Prostate gland (tissue), 2 donors: Measurements from ENCODE around the gene NGEF. TPM values are rescaled to one million over a fixed set of nuclear protein-coding genes. Genes with fewer than 3 reads are reported as not detected.

Source experiments
- DNase-seq: peaks from one replicate; pipeline ENCODE4 v3.0.0-alpha.2; 2019; ENCODE audit warnings: low spot score
- H3K27ac ChIP-seq, 2 donors: fragments of 200-600 bp; sonication (generic); 2 replicates each; pipeline ENCODE4 v1.5.1; 2017 to 2019
- H3K27me3 ChIP-seq: fragments of 200-600 bp; sonication (generic); replicated peaks from 2 replicates; pipeline ENCODE4 v1.5.1; 2019; ENCODE audit not compliant: insufficient read depth
- H3K36me3 ChIP-seq, 2 donors: fragments of 200-600 bp; sonication (generic); 1 replicate in 1 of 2; 2 replicates in 1 of 2; pipeline versions ENCODE4 v1.5.1 to v1.8.1; 2017 to 2019
- H3K4me1 ChIP-seq: fragments of 200-600 bp; sonication (generic); replicated peaks from 2 replicates; pipeline ENCODE4 v1.5.1; 2019
- H3K4me3 ChIP-seq, 2 donors: fragments of 200-600 bp; sonication (generic); 2 replicates each; pipeline ENCODE4 v1.5.1; 2017 to 2019
- H3K9me3 ChIP-seq: fragments of 200-600 bp; sonication (generic); 2 replicates; pipeline ENCODE4 v1.5.1; 2017
- CTCF ChIP-seq, 4 experiments: fragments of 200-600 bp in 2 of 4; fragments of 450-650 bp in 2 of 4; sonication (generic) in 2 of 4; IDR thresholded peaks; 1 replicate in 3 of 4; 2 replicates in 1 of 4; pipeline ENCODE4 v1.5.1; 2016 to 2019; ENCODE audit warnings: antibody characterized with exemption in 4 of 4, mild to moderate bottlenecking in 2 of 4, moderate library complexity in 2 of 4
- POLR2A ChIP-seq: fragments of 450-650 bp; IDR thresholded peaks from one replicate; pipeline ENCODE4 v1.6.1; 2016; ENCODE audit warnings: antibody characterized with exemption, mild to moderate bottlenecking
- POLR2AphosphoS5 ChIP-seq: sonication (generic); formaldehyde crosslinking; IDR thresholded peaks from one replicate; pipeline ENCODE4 v1.6.1; 2017; ENCODE audit warnings: antibody characterized with exemption
- WGBS: methylation state at CpG from one replicate; pipeline ENCODE4 v1.1.5; 2018; 5-methylcytosine and 5-hydroxymethylcytosine counted together
- intact Hi-C: fragments of 100-400 bp; cut with DNase I; formaldehyde crosslinking; loops from one replicate; pipeline ENCODE4 v1.14.2; 2022
- total RNA-seq, 2 donors: library from RNA; depleted of rRNA; stranded (reverse); fragments of >200 nt; gene quantifications; one replicate each; pipeline ENCODE4 v1.1.0, GENCODE V29; 2016

The NGEF gene
- total RNA-seq, 2 donors from 2014 or later, result 2.0 to 19.0 TPM

GRCh38 chr2:233017947-233018346, 4.9 kb upstream of the NGEF start:
- intact Hi-C loops, result no loop called here
- H3K27ac ChIP-seq, result no peak overlapping the region
- no peaks in the 10 kb centered on the region for H3K36me3 ChIP-seq
- no peaks in the 10 kb centered on the region for H3K9me3 ChIP-seq
- H3K4me1 ChIP-seq, result no peaks in the 10 kb centered on the region
- no peaks in the 10 kb centered on the region for H3K27me3 ChIP-seq
- no peak for DNase-seq
- WGBS, result 96% methylated on average over 1 of the region's 1 CpG
- no peak overlapping the region for H3K4me3 ChIP-seq
- TF ChIP-seq POLR2AphosphoS5, result no peak
- no peak for TF ChIP-seq POLR2A
- no peak for TF ChIP-seq CTCF (IDR thresholded peaks at IDR 0.05)

- 94% methylated on average over 1 of the region's 1 CpG for WGBS
- Histone ChIP-seq H3K36me3 (no peaks in the 10 kb centered on the region), H3K4me3 (no peak overlapping the region), H3K9me3 (no peaks in the 10 kb centered on the region), H3K4me1 (no peaks in the 10 kb centered on the region), H3K27me3 (no peaks in the 10 kb centered on the region), H3K27ac (no peak overlapping the region)
- DNase-seq, result no peak
- no peak for TF ChIP-seq POLR2AphosphoS5
- no peak for TF ChIP-seq POLR2A
- TF ChIP-seq CTCF (IDR thresholded peaks at IDR 0.05), result no peak
- intact Hi-C loops, result no loop called here
These were observed 2.1 kb upstream of the NGEF start for GRCh38 chr2:233015019-233015645.

- no peak overlapping the region for H3K4me3 ChIP-seq
- H3K36me3 ChIP-seq, result no peaks in the 10 kb centered on the region
- H3K4me1 ChIP-seq, result no peaks in the 10 kb centered on the region
- H3K9me3 ChIP-seq, result no peaks in the 10 kb centered on the region
- no peak for DNase-seq
- no peak for TF ChIP-seq POLR2A
- no peak for TF ChIP-seq CTCF (IDR thresholded peaks at IDR 0.05)
- no peak for TF ChIP-seq POLR2AphosphoS5
- H3K27me3 ChIP-seq, result no peaks in the 10 kb centered on the region
- no peak overlapping the region for H3K27ac ChIP-seq
- WGBS, result 83% methylated on average over 1 of the region's 1 CpG
- intact Hi-C loops, result no loop called here
These were observed 594 bp upstream of the NGEF start for GRCh38 chr2:233013650-233014049.

GRCh38 chr2:233012301-233012971, 620 bp downstream of the NGEF start:
- no peaks in the 10 kb centered on the region for H3K4me1 ChIP-seq
- WGBS, result 68% methylated on average over 12 of the region's 12 CpGs
- H3K27me3 ChIP-seq, result no peaks in the 10 kb centered on the region
- intact Hi-C loops, result no loop called here
- H3K9me3 ChIP-seq, result no peaks in the 10 kb centered on the region
- no peak for DNase-seq
- no peak overlapping the region for H3K4me3 ChIP-seq
- H3K36me3 ChIP-seq, result no peaks in the 10 kb centered on the region
- H3K27ac ChIP-seq, result no peak overlapping the region
- TF ChIP-seq POLR2AphosphoS5 (no peak), CTCF (IDR thresholded peaks at IDR 0.05) (no peak), POLR2A (no peak)

GRCh38 chr2:233011702-233012131, 1.3 kb downstream of the NGEF start:
- TF ChIP-seq POLR2AphosphoS5 (no peak), CTCF (IDR thresholded peaks at IDR 0.05) (no peak), POLR2A (no peak)
- no peak overlapping the region for H3K27ac ChIP-seq
- no peaks in the 10 kb centered on the region for H3K27me3 ChIP-seq
- H3K36me3 ChIP-seq, result no peaks in the 10 kb centered on the region
- no peaks in the 10 kb centered on the region for H3K9me3 ChIP-seq
- no peak for DNase-seq
- WGBS, result 93% methylated on average over 1 of the region's 1 CpG
- no peak overlapping the region for H3K4me3 ChIP-seq
- H3K4me1 ChIP-seq, result no peaks in the 10 kb centered on the region
- intact Hi-C loops, result no loop called here
